ENCODE measurements around the gene CYP26B1. TPM values are rescaled to one million over a fixed set of nuclear protein-coding genes. Genes with fewer than 3 reads are reported as not detected.
A peak's percentile ranks its signal among the peaks of the same experiment; 100 is the strongest.

CYP26B1 gene
- total and polyA plus RNA-seq, 11 donors, result 0.76 to 5.9 (median 2.1) TPM

DNA sequence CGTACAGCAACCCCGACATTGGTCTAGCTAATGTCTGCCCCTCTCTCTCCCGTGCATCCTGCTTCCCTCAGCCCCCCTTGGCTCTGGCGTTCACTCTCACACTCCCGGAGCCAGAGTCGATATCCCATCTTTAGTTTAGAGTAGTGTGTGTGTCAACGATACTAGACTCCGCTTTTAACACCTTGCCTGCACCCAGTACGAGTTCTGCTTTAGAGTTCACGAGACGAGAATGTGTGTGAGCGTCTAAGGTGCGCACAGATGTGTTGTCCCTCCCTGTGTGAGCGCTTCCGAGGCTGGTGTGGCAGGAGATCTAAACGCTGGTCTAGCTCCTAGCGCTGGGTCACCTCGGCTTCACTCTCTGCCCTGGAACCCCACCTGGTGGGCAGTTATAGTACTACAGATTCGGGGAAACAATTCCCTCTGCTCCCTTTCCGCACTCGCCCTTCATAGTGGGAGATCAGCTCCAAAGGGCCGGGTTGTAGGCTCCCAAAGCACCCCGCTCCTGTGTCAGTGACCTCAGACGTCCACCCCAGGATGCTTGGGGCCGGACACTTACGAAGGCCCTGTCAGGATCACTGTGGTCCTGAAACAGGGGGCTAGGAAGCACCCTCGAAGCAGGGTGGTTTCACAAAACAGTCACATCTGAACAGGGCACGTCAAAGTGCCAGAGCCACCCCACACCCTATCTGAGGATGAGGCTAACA, 2.6 kb upstream of the CYP26B1 start:
- H3K36me3 ChIP-seq, result no peaks in the 10 kb centered on the region
- intact Hi-C loops (cut with DNase I), result loop anchor here (1.0 to 10.0 kb wide), 18 partner anchors 225 to 606 kb away; no protein-coding TSS in a partner anchor
- H3K4me3 ChIP-seq, result peak overlapping the region in 9 of 12 donors; percentile 48 to 65 (median 56)
- TF ChIP-seq POLR2A (IDR thresholded peaks at IDR 0.05), result no peak
- TF ChIP-seq, protein P1, sequence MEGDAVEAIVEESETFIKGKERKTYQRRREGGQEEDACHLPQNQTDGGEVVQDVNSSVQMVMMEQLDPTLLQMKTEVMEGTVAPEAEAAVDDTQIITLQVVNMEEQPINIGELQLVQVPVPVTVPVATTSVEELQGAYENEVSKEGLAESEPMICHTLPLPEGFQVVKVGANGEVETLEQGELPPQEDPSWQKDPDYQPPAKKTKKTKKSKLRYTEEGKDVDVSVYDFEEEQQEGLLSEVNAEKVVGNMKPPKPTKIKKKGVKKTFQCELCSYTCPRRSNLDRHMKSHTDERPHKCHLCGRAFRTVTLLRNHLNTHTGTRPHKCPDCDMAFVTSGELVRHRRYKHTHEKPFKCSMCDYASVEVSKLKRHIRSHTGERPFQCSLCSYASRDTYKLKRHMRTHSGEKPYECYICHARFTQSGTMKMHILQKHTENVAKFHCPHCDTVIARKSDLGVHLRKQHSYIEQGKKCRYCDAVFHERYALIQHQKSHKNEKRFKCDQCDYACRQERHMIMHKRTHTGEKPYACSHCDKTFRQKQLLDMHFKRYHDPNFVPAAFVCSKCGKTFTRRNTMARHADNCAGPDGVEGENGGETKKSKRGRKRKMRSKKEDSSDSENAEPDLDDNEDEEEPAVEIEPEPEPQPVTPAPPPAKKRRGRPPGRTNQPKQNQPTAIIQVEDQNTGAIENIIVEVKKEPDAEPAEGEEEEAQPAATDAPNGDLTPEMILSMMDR (IDR thresholded peaks at IDR 0.05), result peak; percentile 61 to 89 (median 85)
- peaks cover 7 to 49% (median 41%) of the 10 kb centered on the region in 12 donors for H3K4me1 ChIP-seq
- 4 to 6% (median 5%) methylated on average over 24 to 28 of the region's 28 CpGs for WGBS, 4 donors
- DNase-seq (peak; percentile 73 to 80 (median 76)), ATAC-seq (peak; percentile 75 to 86 (median 80))
- H3K9me3 ChIP-seq, result no peaks in the 10 kb centered on the region
- H3K27ac ChIP-seq, result no peak overlapping the region
- H3K27me3 ChIP-seq, result peaks cover 15 to 76% (median 48%) of the 10 kb centered on the region in 9 donors

DNA sequence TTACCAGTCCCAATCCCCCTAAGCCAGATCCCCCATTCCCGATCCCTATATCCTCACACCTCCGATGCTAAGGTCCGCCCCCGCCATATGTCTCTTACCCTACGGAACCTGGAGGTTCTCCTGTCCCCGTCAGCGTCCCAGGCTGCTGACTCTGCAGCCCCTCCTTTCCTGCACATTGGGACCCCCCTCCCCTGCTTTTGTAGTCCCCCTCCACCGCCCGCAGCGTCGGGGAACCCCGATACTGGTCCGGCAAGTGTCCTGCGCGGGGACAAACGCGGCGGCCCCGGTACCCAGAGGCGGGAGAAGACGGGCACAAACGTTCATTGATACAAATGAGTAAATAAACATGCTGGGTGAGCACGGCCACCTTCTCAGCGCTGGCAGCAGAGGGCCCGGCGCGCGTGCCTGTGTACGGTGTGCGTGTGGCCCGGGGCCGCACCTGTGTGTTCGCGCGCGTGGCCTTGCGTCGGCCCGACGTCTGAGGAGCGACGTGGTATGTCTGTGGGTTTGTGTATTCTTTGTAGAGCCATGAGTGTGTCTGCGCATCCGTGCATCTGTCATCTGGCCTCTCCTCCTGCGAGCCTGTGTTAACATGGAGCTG, 2.0 kb upstream of the CYP26B1 start:
- H3K4me1 ChIP-seq, result peaks cover 7 to 55% (median 48%) of the 10 kb centered on the region in 12 donors
- TF ChIP-seq, protein P1 (IDR thresholded peaks at IDR 0.05), result no peak
- no peak for TF ChIP-seq POLR2A (IDR thresholded peaks at IDR 0.05)
- peak overlapping the region; percentile 26 to 65 (median 53) for H3K4me3 ChIP-seq
- no peaks in the 10 kb centered on the region for H3K36me3 ChIP-seq
- ATAC-seq (peak in 3 of 4 donors; percentile 7 to 21 (median 15)), DNase-seq (peak in 3 of 5 donors; percentile 7 to 67 (median 20))
- H3K27ac ChIP-seq, result no peak overlapping the region
- 1 to 3% (median 2%) methylated on average over 31 to 45 of the region's 45 CpGs for WGBS, 4 donors
- peaks cover 15 to 77% (median 46%) of the 10 kb centered on the region in 9 donors for H3K27me3 ChIP-seq
- no peaks in the 10 kb centered on the region for H3K9me3 ChIP-seq
- intact Hi-C loops (cut with DNase I), result loop anchor here (1.0 to 10.0 kb wide), 19 partner anchors 224 to 605 kb away; no protein-coding TSS in a partner anchor

DNA sequence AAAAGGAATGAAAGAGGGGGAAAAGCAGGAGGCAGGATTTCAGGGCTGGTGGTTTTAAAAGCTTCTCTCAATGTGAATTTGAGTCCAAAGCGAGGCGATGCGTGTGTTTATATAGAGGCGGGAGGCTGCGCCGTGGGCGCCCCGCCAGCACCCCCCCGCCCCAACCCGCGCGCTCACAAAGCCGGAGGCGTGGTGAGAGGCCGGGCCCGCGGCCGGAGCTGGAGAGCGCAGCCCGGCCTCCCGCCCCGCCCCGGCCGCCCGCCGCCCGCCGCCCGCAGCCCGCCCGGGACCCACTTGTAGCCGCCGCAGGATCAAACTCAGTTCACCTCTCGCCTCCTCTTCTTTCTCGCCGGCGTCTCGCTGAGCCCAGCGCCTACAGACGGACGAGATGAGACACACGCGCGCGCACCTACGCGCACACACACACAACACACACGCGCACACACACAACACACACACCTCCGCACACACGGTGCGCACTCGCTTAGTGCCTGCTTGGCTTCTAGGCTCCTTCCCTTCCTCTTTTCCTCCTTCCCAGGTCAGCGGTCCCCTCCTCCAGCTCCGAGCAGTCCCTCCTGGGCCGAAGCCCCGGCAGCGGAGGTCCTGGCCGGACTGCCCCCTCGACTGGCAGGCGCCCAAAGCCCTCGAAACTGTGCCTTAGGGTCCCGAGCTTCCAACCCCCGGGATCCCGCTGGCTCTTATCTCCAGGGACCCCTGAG, 1.3 kb upstream of the CYP26B1 start:
- peak in 3 of 5 donors; percentile 32 to 71 (median 56) for DNase-seq
- intact Hi-C loops (cut with DNase I), result loop anchor here in 9 of 10 donors (2.0 to 10.0 kb wide), 8 partner anchors 344 to 602 kb away; no protein-coding TSS in a partner anchor
- peak in 3 of 4 donors; percentile 6 to 32 (median 21) for ATAC-seq
- H3K27me3 ChIP-seq, result peaks cover 15 to 71% (median 46%) of the 10 kb centered on the region in 9 donors
- TF ChIP-seq POLR2A (IDR thresholded peaks at IDR 0.05), result no peak
- peaks cover 7 to 62% (median 54%) of the 10 kb centered on the region in 12 donors for H3K4me1 ChIP-seq
- no peaks in the 10 kb centered on the region for H3K9me3 ChIP-seq
- peak overlapping the region; percentile 26 to 65 (median 53) for H3K4me3 ChIP-seq
- WGBS, 4 donors, result 0 to 1% (median 1%) methylated on average over 32 to 65 of the region's 65 CpGs
- H3K27ac ChIP-seq, result no peak overlapping the region
- H3K36me3 ChIP-seq, result no peaks in the 10 kb centered on the region

DNA sequence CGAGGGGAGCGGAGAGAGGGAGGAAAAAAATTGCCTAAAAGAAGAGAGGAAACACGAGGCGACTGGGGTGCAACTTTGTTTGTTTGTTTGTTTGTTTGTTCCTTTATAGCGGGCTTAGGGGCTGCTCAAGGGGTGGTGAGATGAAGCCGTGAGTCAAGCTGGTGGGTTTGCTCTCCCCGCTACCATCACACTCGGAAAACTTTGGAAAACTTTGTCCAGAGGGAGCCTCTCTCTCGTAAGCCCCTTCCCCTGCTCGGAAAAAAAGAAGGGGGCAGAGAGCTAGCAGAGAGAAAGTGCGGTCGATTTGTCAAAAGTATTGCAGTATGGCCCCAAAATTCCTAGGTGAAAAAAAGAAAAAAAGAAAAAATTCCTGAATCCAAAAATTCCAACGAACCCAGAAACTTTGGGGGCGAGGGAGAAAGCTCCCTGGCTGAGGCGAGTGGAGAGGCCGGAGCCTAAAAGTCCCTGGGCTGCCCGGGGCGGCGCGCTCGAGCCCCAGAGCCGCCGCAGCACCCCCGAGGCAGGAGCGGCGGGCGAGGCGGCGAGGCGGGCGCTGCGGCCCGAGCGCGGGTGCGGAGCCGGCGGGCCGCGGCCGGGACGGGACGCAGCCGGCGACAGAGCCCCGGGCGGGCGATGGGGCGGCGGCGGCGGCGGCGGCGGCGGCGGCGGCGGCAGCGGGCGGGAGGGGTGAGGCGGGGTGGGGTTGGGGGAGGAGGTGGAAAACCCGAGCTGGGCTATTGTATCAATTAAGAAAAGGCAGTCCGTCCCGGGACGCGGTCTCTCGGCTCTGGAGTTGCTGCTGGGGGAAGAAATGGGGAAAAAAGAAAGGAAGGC, 558 bp upstream of the CYP26B1 start:
- ATAC-seq (no peak), DNase-seq (peak in 1 of 5 donors; percentile 16)
- no peaks in the 10 kb centered on the region for H3K36me3 ChIP-seq
- H3K4me1 ChIP-seq, result peaks cover 7 to 70% (median 61%) of the 10 kb centered on the region in 12 donors
- peak overlapping the region; percentile 22 to 65 (median 53) for H3K4me3 ChIP-seq
- 1 to 3% (median 2%) methylated on average over 53 to 68 of the region's 68 CpGs for WGBS, 4 donors
- no peaks in the 10 kb centered on the region for H3K9me3 ChIP-seq
- peaks cover 15 to 74% (median 46%) of the 10 kb centered on the region in 9 donors for H3K27me3 ChIP-seq
- H3K27ac ChIP-seq, result no peak overlapping the region
- TF ChIP-seq, protein P1 (IDR thresholded peaks at IDR 0.05), result no peak
- TF ChIP-seq POLR2A (IDR thresholded peaks at IDR 0.05), result no peak
- intact Hi-C loops (cut with DNase I), result loop anchor here in 9 of 10 donors (2.0 to 10.0 kb wide), 8 partner anchors 343 to 601 kb away; no protein-coding TSS in a partner anchor

Data from heart left ventricle (tissue), 16 donors.